ENCODE results near the gene PLEKHJ1. TPM values are rescaled to one million over a fixed set of nuclear protein-coding genes. Genes with fewer than 3 reads are reported as not detected.
A peak's percentile ranks its signal among the peaks of the same experiment; 100 is the strongest.

Gene PLEKHJ1
- total RNA-seq, 1 donor from 2014 or later = 61.6 TPM

DNA sequence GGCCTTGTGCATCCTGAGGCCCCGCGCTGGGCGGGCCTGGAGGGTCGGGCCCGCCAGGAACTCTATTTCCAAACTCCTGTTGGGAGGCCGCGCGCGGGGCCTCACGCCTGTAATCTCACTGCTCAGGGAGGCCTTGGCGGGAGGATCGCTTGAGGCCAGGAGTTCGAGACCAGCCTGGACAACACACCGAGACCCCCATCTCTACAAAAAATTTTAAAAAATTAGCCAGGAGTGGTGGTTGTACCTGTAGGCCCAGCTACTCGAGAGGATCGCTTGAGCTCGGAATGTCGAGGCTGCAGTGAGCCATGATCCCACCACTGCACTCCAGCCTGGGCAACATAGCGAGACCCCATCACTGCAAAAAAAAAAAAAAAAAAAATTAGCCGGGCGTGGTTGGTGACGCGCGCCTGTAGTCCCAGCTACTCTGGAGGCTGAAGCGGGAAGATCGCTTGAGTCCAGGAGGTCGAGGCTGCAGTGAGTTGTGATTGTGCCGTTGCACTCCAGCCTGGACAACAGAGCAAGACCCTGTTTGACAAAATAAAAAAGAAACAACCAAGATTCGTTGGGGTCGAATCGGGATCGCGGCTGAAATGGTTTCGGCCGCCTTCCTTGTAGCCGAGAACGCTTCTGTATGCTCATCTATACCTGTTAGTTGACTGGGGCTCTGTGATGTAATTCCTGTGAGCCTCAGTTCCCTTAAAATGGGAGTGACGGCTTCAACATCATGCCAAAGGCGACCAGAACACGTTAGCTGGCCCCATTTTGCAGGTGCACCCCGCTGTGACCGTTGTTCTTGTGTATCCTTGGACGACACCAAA lies 1.1 kb upstream of the PLEKHJ1 start:
- peak in 1 of 2 donors; percentile 82 for DNase-seq (ENCODE audit: low read depth in 2 of 2)

- no peak for DNase-seq (ENCODE audit: low read depth in 2 of 2)
Observed at GRCh38 chr19:2236064-2236313, 140 bp downstream of the PLEKHJ1 start.

GRCh38 chr19:2235381-2236063 lies 607 bp downstream of the PLEKHJ1 start:
- DNase-seq (ENCODE audit: low read depth in 2 of 2) = peak in 1 of 2 donors; percentile 25

GRCh38 chr19:2234996-2235380 lies 1.1 kb downstream of the PLEKHJ1 start:
- no peak for DNase-seq (ENCODE audit: low read depth in 2 of 2)

DNA sequence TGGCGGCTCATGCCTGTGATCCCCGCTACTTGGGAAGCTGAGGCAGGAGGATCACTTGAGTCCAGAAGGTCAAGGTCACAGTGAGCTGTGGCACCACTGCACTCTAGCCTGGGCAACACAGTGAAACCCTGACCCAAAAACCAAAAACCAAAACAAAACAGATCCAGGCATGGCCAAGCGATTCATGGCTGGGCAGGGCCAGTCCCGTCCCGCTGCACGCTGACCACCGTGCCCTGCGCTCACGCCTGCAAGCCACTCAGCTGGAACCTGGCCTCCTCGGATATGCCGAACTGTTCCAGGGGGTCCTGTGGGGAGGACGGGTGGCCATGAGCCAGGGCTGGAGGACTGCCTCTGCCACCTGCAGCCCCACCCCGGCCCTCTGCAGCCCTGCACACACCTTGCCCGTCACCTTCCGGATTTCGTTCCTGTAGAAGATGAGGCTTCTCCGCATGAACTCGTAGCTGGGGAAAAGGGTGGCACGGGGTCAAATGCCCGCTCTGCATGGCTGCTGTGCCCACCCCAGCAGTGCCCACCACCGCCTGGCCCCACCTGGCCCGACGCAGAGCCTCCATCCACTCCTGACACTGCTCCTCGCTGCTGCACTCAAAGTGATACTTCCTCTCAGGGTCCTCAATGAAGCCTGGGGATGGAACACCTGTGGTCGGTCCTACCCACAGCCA lies 2.4 kb downstream of the PLEKHJ1 start:
- DNase-seq (ENCODE audit: low read depth in 2 of 2) = no peak

DNA sequence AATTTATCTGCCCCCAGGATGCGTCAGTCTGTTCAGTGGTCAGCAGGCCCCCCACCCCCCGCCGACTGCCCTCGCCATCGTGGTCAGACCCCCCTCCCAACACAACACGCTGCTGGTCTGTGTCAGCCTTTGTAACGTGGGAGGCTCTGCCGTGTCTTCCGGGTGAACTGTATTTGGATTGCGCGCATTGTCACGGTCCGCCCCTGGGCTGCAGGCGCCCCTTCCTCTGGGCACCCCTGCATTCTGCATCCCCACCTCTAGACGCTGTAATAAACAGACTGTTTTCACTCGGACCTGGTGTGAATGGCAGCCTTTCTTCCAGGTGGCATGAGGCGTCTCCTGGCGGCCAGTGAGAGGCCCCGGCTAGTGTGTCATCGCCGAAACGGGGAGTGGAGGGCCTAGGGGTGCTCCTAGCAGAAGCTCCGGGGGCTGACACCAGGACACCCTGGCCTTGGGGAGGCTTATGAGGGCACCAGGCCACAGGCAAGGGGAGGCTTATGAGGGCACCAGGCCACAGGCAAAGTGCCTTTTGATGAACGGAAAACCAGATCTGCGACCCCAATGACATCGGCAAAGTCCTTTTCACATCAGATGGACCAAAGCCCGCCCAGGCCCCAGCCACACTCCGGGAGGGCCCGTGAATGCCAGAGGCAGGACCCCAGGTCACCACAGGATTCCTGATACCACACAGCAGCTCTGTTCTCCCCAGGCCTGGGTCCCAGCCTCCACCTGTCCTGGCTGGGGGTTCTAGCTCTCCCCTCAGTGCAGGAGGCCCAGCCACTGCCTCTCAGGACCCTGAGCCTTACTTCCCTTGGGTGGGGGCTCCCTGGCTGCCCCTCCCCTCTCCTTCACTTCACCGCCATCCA lies 3.6 kb downstream of the PLEKHJ1 start:
- no peak for DNase-seq (ENCODE audit: low read depth in 2 of 2)

GRCh38 chr19:2231621-2232221 lies 4.4 kb downstream of the PLEKHJ1 start:
- DNase-seq (ENCODE audit: low read depth in 2 of 2) = peak in 1 of 2 donors; percentile 17

DNA sequence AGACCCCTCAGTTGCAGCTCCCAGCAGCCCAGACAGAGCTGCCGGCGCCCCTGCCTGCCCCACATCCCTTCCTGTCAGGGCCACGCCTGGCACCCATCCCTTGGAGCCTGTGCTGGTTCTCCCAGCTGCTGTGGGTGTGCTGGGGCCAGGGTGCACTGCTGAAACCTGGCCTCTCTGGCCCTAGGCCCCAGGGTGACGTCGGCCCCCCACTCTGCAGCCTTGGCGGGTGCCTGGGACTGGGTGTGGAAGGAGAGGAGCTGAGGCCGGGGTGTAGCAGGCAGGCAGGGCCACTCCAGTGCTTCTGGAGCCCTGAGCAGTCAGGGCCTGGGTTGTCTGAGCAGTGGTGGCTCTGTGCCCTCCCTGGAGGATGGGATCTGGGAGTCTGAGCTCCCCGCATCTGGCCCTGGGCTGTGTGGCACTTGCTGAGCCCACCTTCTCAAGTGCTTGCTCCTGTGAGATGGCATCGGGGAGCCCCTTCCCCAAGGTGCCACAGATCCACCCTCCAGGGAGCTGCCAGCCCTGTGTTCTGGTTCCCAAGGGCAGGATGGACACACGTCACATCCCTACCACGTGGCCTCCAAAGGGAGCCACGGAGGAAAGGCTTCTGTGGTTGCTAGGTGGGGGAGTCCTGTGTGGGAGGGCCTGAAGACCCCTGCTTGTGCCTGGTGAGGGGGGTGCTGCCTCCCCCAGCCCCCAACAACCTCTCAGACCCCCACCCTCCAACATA lies 5.2 kb downstream of the PLEKHJ1 start:
- DNase-seq (ENCODE audit: low read depth in 2 of 2) = no peak

- DNase-seq (ENCODE audit: low read depth in 2 of 2) = no peak
Observed at GRCh38 chr19:2230033-2230531, 6.0 kb downstream of the PLEKHJ1 start.

- DNase-seq (ENCODE audit: low read depth in 2 of 2) = no peak
Observed at GRCh38 chr19:2229103-2230032, 6.8 kb downstream of the PLEKHJ1 start.

DNA sequence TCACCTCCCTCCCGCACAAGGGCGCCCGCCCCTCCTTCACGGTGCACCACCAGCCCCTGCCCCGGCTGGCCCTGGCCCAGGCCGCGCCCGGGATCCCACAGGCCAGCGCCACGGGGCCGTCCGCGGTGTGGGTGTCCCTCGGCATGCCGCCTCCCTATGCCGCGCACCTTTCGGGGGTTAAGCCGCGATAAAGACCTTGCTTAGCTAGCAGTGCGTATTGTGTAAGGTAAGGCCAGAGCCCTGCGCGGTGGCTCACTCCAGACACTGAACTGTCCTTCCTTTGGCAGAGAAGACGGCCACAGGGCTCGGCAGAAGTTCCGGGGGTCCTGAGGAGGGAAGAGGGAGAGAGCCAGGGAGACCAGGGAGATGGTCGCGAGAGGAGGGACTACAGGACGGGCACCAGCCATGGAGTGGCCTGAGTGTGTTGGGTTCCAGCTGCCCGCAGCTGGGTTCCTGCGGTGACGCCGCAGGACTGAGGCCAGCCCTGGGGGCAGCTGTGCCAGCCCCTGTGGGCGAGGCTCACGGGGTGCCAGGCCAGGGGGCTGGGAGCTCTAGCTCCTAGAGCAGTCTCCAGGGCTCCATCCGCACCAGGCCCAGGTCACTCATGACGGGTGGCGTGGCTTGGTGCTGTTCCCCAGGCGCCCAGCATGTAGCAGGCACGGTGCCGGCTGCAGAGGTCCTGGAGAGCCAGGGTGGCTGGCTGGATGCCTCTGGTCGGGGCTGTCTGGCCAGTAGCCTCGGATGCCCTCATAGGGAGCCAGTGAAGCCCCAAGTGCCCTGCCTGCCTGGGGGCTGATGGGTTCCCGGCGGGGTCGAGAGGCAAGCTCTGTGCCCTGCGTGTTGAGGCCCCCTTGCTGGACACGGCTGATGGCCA lies 7.7 kb downstream of the PLEKHJ1 start:
- DNase-seq (ENCODE audit: low read depth in 2 of 2) = no peak

DNA sequence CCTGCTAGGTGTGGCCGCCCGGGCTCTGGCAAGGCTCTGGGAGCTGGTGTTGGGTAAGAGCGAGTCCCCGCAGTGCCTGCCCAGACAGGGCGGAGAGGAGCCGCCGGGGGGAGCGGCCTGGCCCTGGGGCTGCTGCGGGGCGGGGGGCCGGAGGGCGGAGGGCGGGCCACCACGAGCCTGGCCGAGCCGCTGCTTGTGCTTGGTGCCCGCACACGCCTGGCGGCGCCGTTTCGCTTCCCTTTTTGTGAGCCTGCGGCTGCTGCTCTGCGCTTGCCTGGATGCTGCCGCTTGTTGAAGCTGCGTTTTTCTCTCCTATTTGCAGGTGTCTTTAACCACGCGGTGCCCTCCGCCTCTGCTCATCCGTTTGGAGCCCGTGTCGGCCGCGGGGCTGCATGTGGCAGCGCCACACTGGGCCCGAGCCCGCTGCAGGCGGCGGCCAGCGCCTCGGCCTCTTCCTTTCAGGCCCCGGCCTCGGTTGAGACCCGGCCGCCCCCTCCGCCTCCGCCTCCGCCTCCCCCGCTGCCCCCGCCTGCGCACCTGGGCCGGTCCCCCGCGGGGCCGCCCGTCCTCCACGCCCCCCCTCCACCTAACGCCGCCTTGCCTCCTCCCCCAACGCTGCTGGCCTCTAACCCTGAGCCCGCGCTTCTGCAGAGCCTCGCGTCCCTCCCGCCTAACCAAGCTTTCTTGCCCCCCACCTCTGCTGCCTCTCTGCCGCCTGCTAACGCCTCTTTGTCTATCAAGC lies 8.5 kb downstream of the PLEKHJ1 start:
- DNase-seq (ENCODE audit: low read depth in 2 of 2) = no peak

GRCh38 chr19:2226840-2227360 lies 9.2 kb downstream of the PLEKHJ1 start:
- no peak for DNase-seq (ENCODE audit: low read depth in 2 of 2)

- DNase-seq (ENCODE audit: low read depth in 2 of 2) = no peak
Observed at GRCh38 chr19:2226051-2226839, 9.9 kb downstream of the PLEKHJ1 start.

- no peak for DNase-seq (ENCODE audit: low read depth in 2 of 2)
Observed at GRCh38 chr19:2225415-2226050, 10.6 kb downstream of the PLEKHJ1 start.

- no peak for DNase-seq (ENCODE audit: low read depth in 2 of 2)
Observed at GRCh38 chr19:2224754-2225349, 11.3 kb downstream of the PLEKHJ1 start.

Measured in dermis microvascular lymphatic vessel endothelial cell (primary cell).